GM18508 (cell line): ENCODE measurements around the gene DPH1.

Experiments used
- ATAC-seq: cut with Tn5 transposase; IDR thresholded peaks from one replicate; pipeline ENCODE4 v1.9.1; 2021; ENCODE audit warnings: moderate number of reproducible peaks; ENCODE audit not compliant: insufficient read depth, unreplicated experiment

DPH1 gene

DNA sequence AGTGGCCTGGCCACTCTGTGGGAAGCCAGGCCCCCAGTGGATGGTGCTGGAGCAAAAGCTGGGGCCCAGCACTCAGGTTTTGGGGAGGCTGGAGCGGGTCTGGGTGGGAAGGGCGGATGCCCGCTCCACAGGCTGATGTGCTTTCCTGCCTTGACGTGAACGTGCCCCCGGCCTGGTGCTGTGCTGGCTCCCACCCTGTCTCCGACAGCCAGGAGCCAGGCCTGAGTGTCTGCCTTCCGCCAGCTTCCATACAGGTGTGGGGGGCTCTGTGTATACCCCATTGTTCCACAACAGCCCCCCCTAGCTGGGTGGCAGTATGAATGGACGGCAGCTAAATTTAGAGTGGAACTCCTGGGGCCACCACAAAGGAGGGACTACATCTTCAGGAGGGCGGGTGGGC, 45.0 kb downstream of the DPH1 start:
- no peak for ATAC-seq

DNA sequence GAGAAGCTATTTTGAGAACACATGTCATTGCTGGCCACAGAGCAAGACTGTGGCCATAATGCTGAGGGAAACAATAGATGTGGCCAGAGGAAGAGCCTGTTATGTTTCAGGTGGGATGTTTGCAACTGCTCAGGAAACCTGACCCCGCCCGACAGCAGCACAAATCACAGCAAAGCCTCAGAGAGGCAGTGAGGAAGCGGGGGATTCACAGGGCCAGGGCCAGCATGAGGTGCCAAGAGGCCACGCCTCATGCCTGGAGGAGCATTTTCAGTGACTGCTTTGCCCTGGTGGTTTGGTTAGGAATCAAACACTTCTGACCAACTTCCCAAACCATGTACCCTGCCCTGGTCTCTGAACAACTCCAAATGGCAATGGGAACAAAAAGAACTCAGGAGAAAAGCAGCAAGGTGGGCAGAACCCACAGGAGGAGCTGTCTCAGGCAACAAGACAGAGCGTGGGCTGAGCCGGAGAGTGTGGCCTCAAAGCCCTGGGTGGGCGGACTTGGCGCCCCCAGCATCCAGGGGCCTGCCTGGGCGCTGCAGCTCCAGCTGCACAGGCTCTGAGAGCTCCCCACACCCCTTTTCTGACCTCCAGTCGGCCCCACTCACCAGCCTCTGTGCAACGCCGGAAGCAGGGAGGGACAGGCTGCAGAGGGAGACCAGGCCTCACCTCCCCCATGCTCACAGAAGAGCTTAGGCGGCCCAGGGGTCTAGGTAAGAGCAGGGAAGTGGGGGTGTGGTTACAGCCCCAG, 45.6 kb downstream of the DPH1 start:
- ATAC-seq: no peak

- ATAC-seq: no peak
These were observed 46.4 kb downstream of the DPH1 start for GRCh38 chr17:2076087-2076984.

DNA sequence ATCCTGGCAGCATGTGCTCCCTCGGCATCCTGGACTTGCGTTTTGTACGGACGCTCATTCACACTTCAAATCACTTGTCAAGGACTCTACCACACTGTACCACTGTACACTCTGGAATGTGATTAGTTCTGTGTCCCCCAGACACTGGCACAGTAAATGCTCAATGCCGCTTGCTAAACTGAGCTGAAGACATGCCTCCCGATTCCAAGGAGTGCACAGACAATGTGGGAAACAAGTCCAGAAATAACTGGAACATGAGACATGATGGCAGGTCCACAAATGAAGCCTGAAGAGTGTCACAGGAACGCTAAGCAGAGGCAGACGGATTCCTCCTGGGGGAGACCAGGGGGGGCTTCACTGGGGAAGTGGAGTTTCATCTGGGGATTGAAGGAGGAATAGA, 47.1 kb downstream of the DPH1 start:
- no peak for ATAC-seq

GRCh38 chr17:2081564-2081963, 51.6 kb downstream of the DPH1 start:
- no peak for ATAC-seq

- ATAC-seq: no peak
These were observed 52.2 kb downstream of the DPH1 start for GRCh38 chr17:2082003-2082781.

GRCh38 chr17:2083613-2084035, 53.7 kb downstream of the DPH1 start:
- ATAC-seq: no peak

- no peak for ATAC-seq
These were observed 54.2 kb downstream of the DPH1 start for GRCh38 chr17:2084036-2084765.

GRCh38 chr17:2084766-2085647, 55.1 kb downstream of the DPH1 start:
- ATAC-seq: no peak

GRCh38 chr17:2085648-2085949, 55.6 kb downstream of the DPH1 start:
- no peak for ATAC-seq

DNA sequence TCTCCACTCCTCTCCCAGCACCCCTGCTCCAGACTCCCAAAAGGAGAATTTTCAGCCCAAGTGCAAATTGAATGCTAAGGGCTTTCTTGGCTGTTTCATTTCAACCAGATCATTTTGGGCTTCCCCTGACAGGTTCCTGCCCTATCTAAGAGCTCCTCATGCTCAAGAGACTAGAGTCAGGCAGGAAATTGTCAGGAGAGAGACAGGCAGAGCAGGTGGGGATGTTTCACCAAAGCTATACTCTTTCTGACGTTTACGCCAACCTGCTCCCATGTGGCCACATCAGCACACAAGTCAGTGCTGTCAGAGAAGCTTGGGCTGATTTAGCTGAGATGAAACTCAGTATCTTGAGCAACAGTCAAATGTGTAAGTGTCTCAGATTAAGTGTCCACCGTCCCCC, 56.4 kb downstream of the DPH1 start:
- no peak for ATAC-seq

DNA sequence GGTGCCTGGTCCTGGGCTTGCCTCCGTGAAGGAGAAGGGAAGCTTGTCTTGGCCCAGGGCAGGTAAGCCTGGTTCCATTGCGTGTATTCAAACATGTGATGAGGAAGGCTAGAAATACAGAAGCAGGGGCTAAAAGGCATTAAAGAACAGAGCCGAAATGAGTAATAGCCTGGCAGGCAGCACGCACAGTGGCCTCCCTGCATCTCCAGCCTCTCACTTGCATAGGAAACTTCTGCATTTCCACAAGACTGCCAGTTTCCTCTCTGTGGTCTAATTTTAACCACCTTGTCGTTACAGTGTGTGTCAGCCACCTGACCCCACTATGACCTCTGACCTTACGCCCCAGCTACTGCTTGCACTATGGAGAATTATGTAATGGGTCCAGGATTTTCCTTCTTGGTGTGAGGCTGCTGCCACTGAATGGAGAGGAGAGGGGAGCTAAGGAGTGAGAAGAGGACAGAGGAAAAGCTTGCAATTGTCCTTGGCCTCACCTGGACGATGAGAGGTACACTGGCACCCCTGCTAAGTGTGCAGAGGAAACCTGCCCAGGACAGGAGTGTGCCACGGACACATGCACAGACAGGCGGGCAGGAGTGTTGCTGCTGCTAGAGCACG, 57.8 kb downstream of the DPH1 start:
- no peak for ATAC-seq

DNA sequence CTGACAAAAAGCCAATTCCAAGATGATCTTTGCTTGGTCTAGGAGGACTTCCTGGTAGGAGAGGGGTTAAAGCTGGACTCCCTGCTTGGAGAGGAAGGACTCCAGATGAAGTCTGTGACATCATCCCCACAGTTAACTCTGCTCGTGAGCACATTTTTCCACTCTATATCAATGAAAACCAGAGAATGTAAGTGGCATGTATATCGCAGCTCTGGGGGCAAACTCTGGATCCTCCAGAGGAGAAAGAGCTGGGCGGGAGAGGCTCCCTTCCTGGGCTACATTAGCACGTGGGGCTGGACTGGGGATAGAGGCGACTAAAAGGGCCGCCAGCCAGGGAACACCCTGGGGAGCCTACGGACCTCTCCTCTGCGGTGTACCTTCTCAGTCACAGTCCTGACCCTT, 59.1 kb downstream of the DPH1 start:
- no peak for ATAC-seq

- ATAC-seq: no peak
These were observed 60.3 kb downstream of the DPH1 start for GRCh38 chr17:2090210-2090641.

GRCh38 chr17:2090804-2091534, 61.0 kb downstream of the DPH1 start:
- ATAC-seq: no peak

DNA sequence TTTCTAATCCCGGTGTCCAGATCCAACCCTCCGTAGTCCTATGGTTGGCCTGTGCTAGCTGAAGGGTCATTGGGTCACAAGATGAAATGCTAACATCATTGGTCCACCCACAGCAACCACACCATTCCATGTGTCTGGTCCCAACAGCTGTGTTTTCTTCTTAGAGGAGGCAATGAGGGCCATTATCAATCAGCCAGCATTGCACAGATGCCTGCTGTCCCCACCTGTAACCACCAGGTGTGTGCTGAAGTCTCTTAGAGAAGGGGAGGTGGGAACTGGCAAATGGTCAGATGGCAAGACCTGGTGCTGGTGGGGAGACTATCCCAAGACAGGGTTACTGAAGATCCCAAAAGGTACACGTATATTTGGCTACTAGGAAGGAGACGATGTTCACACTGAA, 62.3 kb downstream of the DPH1 start:
- ATAC-seq: no peak

DNA sequence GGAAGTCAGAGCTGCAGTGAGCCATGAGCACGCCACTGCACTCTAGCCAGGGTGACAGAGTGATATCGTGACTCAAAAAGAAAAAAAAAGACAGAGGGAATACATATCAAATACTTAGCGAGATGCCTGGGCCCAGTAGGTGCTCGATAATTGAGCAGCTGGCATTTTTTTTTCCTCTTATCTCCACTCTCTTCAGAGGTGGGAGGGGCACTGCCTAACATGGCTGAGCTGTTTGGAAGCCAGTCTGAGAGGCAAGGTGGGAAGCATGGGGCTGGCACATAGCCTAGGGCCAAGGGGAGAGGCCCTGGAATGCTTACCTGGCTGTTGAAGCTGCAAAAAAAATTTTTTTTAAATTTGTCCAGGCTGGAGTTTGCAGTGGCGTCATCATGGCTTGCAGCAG, 63.4 kb downstream of the DPH1 start:
- no peak for ATAC-seq
